ENCODE measurements around the gene TAP2. TPM values are rescaled to one million over a fixed set of nuclear protein-coding genes. Genes with fewer than 3 reads are reported as not detected.

TAP2 gene
- polyA plus RNA-seq, 1 of the 3 experiments (the other 2 are of a cell fraction) = 19.9 TPM

DNA sequence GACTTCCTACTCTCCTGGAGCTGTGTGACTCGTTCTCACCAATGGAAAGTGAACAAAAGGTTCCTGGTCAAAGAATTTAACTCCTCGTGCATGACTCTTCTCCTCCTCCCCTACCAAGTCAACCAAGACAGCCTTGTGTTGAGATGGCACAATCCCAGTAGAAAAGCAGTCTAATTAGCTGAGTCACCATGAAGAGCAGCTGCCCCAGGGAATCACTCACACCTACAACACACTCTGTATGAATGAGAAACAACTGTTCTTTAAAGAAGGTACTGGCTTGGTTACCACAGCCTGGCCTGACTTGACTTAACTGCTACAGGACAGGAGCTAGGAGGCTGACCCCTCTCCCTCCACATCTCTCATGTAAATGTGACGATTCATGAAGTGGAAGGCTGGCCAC is 18.8 kb downstream of the TAP2 start:
- Histone ChIP-seq H3K27ac (ENCODE audit: low read depth in 2 of 2, low read length in 1 of 2) (no peak overlapping the region), H3K36me3 (replicated peaks in 1 of 2; ENCODE audit: control insufficient read depth in 1 of 2, insufficient read depth in 2 of 2, low read length in 1 of 2) (no peaks in the 10 kb centered on the region), H3K9me3 (no peaks in the 10 kb centered on the region), H2AFZ (ENCODE audit: low read depth) (no peak overlapping the region), H3K4me2 (no peak overlapping the region), H3K9me2 (no peaks in the 10 kb centered on the region), H3K4me1 (ENCODE audit: control insufficient read depth in 1 of 2, insufficient read depth in 2 of 2, low read depth in 1 of 2, low read length in 1 of 2) (no peaks in the 10 kb centered on the region), H3K4me3 (ENCODE audit: low read depth in 2 of 2, low read length in 1 of 2) (no peak overlapping the region), H3K9ac (no peak overlapping the region), H3K27me3 (ENCODE audit: insufficient read depth) (peaks cover 13% of the 10 kb centered on the region; the same call in 1 of the 2 replicates), H4K20me1 (ENCODE audit: insufficient read depth) (no peaks in the 10 kb centered on the region), H3K79me2 (ENCODE audit: insufficient read depth) (no peaks in the 10 kb centered on the region), H3F3A (replicated peaks; ENCODE audit: insufficient read depth) (no peaks in the 10 kb centered on the region)
- WGBS (ENCODE audit: low lambda C conversion rate) = 7% methylated on average over 3 of the region's 3 CpGs
- CTCF ChIA-PET = interaction anchor here (1.5 to 2.9 kb wide), 3 partner anchors 19 to 328 kb away, joined by 4 to 15 read pairs (median 8); partner anchors contain the start of gene TAP2
- no peak for TF ChIP-seq RFX5 (IDR thresholded peaks at IDR 0.05; ENCODE audit: low read length)
- TF ChIP-seq GABPA (IDR thresholded peaks at IDR 0.05; ENCODE audit: low read depth) = no peak
- TF ChIP-seq, protein P1, sequence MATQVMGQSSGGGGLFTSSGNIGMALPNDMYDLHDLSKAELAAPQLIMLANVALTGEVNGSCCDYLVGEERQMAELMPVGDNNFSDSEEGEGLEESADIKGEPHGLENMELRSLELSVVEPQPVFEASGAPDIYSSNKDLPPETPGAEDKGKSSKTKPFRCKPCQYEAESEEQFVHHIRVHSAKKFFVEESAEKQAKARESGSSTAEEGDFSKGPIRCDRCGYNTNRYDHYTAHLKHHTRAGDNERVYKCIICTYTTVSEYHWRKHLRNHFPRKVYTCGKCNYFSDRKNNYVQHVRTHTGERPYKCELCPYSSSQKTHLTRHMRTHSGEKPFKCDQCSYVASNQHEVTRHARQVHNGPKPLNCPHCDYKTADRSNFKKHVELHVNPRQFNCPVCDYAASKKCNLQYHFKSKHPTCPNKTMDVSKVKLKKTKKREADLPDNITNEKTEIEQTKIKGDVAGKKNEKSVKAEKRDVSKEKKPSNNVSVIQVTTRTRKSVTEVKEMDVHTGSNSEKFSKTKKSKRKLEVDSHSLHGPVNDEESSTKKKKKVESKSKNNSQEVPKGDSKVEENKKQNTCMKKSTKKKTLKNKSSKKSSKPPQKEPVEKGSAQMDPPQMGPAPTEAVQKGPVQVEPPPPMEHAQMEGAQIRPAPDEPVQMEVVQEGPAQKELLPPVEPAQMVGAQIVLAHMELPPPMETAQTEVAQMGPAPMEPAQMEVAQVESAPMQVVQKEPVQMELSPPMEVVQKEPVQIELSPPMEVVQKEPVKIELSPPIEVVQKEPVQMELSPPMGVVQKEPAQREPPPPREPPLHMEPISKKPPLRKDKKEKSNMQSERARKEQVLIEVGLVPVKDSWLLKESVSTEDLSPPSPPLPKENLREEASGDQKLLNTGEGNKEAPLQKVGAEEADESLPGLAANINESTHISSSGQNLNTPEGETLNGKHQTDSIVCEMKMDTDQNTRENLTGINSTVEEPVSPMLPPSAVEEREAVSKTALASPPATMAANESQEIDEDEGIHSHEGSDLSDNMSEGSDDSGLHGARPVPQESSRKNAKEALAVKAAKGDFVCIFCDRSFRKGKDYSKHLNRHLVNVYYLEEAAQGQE (IDR thresholded peaks at IDR 0.05; ENCODE audit: low read depth, low read length) = no peak
- TF ChIP-seq, protein P2, sequence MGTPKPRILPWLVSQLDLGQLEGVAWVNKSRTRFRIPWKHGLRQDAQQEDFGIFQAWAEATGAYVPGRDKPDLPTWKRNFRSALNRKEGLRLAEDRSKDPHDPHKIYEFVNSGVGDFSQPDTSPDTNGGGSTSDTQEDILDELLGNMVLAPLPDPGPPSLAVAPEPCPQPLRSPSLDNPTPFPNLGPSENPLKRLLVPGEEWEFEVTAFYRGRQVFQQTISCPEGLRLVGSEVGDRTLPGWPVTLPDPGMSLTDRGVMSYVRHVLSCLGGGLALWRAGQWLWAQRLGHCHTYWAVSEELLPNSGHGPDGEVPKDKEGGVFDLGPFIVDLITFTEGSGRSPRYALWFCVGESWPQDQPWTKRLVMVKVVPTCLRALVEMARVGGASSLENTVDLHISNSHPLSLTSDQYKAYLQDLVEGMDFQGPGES (IDR thresholded peaks at IDR 0.05; ENCODE audit: low read depth, low read length) = no peak
- TF ChIP-seq USF2 (IDR thresholded peaks at IDR 0.05; ENCODE audit: borderline replicate concordance, low read depth, low read length) = no peak
- no peak for TF ChIP-seq TAF1 (IDR thresholded peaks at IDR 0.05; ENCODE audit: borderline replicate concordance, low read depth, low read length)
- no peak for TF ChIP-seq YY1 (IDR thresholded peaks at IDR 0.05; ENCODE audit: low read depth)
- POLR2A ChIA-PET = no interaction called here
- DNase-seq = no peak

DNA sequence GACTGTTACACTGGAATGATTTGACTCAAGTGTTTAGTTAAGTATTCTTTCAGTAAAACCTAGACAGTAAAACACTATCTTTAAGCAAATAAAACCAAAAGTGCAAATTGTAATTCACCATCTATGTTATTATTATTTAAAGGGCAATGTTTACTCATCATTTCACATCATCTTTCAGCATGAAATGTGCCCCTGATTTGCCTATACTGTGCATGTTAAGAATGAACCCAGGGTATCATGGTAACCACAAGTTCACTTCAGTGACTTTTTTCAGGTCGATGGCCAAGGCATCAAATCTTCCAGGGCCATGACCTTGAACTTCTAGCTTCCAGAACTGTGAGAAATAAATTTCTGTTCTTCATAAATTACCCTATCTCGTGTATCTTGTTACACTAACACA is 19.7 kb downstream of the TAP2 start:
- peaks cover 21% of the 10 kb centered on the region; the same call in 1 of the 2 replicates for H3K27me3 ChIP-seq (ENCODE audit: insufficient read depth)
- no peak overlapping the region for H3K4me3 ChIP-seq (ENCODE audit: low read depth in 2 of 2, low read length in 1 of 2)
- no peak overlapping the region for H3K9ac ChIP-seq
- no peaks in the 10 kb centered on the region for H3K36me3 ChIP-seq (replicated peaks in 1 of 2; ENCODE audit: control insufficient read depth in 1 of 2, insufficient read depth in 2 of 2, low read length in 1 of 2)
- no peak overlapping the region for H3K4me2 ChIP-seq
- ChIA-PET CTCF (interaction anchor here (0.6 kb wide), 1 partner anchor 49 kb away, joined by 3 read pairs; no protein-coding TSS in a partner anchor), POLR2A (no interaction called here)
- 15% methylated on average over 2 of the region's 2 CpGs for WGBS (ENCODE audit: low lambda C conversion rate)
- no peak overlapping the region for H3K27ac ChIP-seq (ENCODE audit: low read depth in 2 of 2, low read length in 1 of 2)
- no peaks in the 10 kb centered on the region for H3K4me1 ChIP-seq (ENCODE audit: control insufficient read depth in 1 of 2, insufficient read depth in 2 of 2, low read depth in 1 of 2, low read length in 1 of 2)
- H4K20me1 ChIP-seq (ENCODE audit: insufficient read depth) = no peaks in the 10 kb centered on the region
- no peaks in the 10 kb centered on the region for H3F3A ChIP-seq (replicated peaks; ENCODE audit: insufficient read depth)
- no peaks in the 10 kb centered on the region for H3K9me2 ChIP-seq
- DNase-seq = no peak
- no peak overlapping the region for H2AFZ ChIP-seq (ENCODE audit: low read depth)
- H3K79me2 ChIP-seq (ENCODE audit: insufficient read depth) = no peaks in the 10 kb centered on the region
- H3K9me3 ChIP-seq = no peaks in the 10 kb centered on the region
- TF ChIP-seq CHD2 (IDR thresholded peaks at IDR 0.05; ENCODE audit: low read length, partially characterized antibody) = no peak
- no peak for TF ChIP-seq TCF12 (IDR thresholded peaks at IDR 0.05)
- no peak for TF ChIP-seq FOXM1 (IDR thresholded peaks at IDR 0.05; ENCODE audit: low read depth)
- TF ChIP-seq RFX5 (IDR thresholded peaks at IDR 0.05; ENCODE audit: low read length) = no peak
- TF ChIP-seq EP300 (IDR thresholded peaks at IDR 0.05; ENCODE audit: borderline replicate concordance in 1 of 2, low read depth in 1 of 2, low read length in 1 of 2) = no peak
- TF ChIP-seq NFIC (IDR thresholded peaks at IDR 0.05; ENCODE audit: borderline replicate concordance) = no peak
- TF ChIP-seq, protein P3, sequence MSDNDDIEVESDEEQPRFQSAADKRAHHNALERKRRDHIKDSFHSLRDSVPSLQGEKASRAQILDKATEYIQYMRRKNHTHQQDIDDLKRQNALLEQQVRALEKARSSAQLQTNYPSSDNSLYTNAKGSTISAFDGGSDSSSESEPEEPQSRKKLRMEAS (IDR thresholded peaks at IDR 0.05; ENCODE audit: low read depth) = no peak
- TF ChIP-seq ELF1 (IDR thresholded peaks at IDR 0.05) = no peak
- no peak for TF ChIP-seq NRF1 (IDR thresholded peaks at IDR 0.05; ENCODE audit: low read depth, low read length)
- no peak for TF ChIP-seq RAD21 (IDR thresholded peaks at IDR 0.05; ENCODE audit: low read length)
- TF ChIP-seq, protein P4, sequence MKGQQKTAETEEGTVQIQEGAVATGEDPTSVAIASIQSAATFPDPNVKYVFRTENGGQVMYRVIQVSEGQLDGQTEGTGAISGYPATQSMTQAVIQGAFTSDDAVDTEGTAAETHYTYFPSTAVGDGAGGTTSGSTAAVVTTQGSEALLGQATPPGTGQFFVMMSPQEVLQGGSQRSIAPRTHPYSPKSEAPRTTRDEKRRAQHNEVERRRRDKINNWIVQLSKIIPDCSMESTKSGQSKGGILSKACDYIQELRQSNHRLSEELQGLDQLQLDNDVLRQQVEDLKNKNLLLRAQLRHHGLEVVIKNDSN (IDR thresholded peaks at IDR 0.05; ENCODE audit: borderline replicate concordance, low read depth) = no peak
- TF ChIP-seq TAF1 (IDR thresholded peaks at IDR 0.05; ENCODE audit: borderline replicate concordance, low read depth, low read length) = no peak
- TF ChIP-seq, protein P5, sequence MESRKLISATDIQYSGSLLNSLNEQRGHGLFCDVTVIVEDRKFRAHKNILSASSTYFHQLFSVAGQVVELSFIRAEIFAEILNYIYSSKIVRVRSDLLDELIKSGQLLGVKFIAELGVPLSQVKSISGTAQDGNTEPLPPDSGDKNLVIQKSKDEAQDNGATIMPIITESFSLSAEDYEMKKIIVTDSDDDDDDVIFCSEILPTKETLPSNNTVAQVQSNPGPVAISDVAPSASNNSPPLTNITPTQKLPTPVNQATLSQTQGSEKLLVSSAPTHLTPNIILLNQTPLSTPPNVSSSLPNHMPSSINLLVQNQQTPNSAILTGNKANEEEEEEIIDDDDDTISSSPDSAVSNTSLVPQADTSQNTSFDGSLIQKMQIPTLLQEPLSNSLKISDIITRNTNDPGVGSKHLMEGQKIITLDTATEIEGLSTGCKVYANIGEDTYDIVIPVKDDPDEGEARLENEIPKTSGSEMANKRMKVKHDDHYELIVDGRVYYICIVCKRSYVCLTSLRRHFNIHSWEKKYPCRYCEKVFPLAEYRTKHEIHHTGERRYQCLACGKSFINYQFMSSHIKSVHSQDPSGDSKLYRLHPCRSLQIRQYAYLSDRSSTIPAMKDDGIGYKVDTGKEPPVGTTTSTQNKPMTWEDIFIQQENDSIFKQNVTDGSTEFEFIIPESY (IDR thresholded peaks at IDR 0.05; ENCODE audit: borderline replicate concordance, low read depth) = no peak
- no peak for TF ChIP-seq RCOR1 (IDR thresholded peaks at IDR 0.05; ENCODE audit: low read length)
- no peak for TF ChIP-seq GATA2 (CRISPR knock-in tag; IDR thresholded peaks at IDR 0.05)
- no peak for TF ChIP-seq JUND (IDR thresholded peaks at IDR 0.05)
